Measurements from ENCODE around the gene UNC93A.

DNA sequence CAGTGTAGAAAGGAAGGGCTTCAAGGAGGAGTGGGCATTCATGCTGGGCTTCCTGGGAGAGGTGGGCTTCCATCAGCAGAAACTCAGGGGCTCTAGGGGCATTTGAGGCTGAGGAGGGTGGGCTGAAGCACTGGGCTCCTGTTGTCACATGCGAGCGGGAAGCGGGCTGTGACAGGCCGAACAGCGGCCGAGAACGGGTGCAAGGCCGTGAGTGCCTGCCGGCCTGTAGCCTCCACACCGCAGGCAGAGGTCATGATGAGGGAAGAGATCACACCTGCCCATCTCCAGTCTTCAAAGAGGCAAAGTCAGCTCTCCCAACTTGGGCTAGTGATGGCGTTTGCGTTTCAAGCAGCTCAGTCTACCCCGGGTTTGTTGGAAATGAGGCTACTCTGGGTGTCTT, 34.7 kb downstream of the UNC93A start:
- TF ChIP-seq POLR2AphosphoS5 (IDR thresholded peaks at IDR 0.05) (no peak), POLR2A (IDR thresholded peaks at IDR 0.05; ENCODE audit: low read depth) (no peak), CTCF (IDR thresholded peaks at IDR 0.05) (no peak), EP300 (IDR thresholded peaks at IDR 0.05) (no peak)
